HG03025 (cell line): Measurements from ENCODE around the gene NXN.
"Not testable (repeated sequence)": the region's sequence is repeated elsewhere in the genome, so short reads cannot be mapped to it uniquely, and the experiment has no call there.

Source experiments
- ATAC-seq: cut with Tn5 transposase; IDR thresholded peaks from one replicate; pipeline ENCODE4 v1.9.1; 2021; ENCODE audit warnings: mild to moderate bottlenecking, moderate library complexity; ENCODE audit not compliant: unreplicated experiment, low FRiP score

The NXN gene

GRCh38 chr17:924306-924705 lies 55.3 kb downstream of the NXN start:
- ATAC-seq: not testable (repeated sequence)

GRCh38 chr17:923633-924032 lies 55.9 kb downstream of the NXN start:
- ATAC-seq: no peak

GRCh38 chr17:921161-921560 lies 58.4 kb downstream of the NXN start:
- ATAC-seq: no peak

- no peak for ATAC-seq
These were observed 59.4 kb downstream of the NXN start for GRCh38 chr17:920190-920589.

- no peak for ATAC-seq
These were observed 61.4 kb downstream of the NXN start for GRCh38 chr17:917941-918740.

GRCh38 chr17:917391-917811 lies 62.2 kb downstream of the NXN start:
- no peak for ATAC-seq

- ATAC-seq: no peak
These were observed 63.3 kb downstream of the NXN start for GRCh38 chr17:916315-916714.

GRCh38 chr17:915538-916201 lies 63.9 kb downstream of the NXN start:
- ATAC-seq: no peak

GRCh38 chr17:914561-914960 lies 65.0 kb downstream of the NXN start:
- no peak for ATAC-seq

GRCh38 chr17:913207-913606 lies 66.4 kb downstream of the NXN start:
- ATAC-seq: no peak

GRCh38 chr17:909642-910323 lies 69.8 kb downstream of the NXN start:
- no peak for ATAC-seq

- no peak for ATAC-seq
These were observed 71.9 kb downstream of the NXN start for GRCh38 chr17:907725-908124.

GRCh38 chr17:905708-906107 lies 73.9 kb downstream of the NXN start:
- not testable (repeated sequence) for ATAC-seq

GRCh38 chr17:903691-904481 lies 75.7 kb downstream of the NXN start:
- no peak for ATAC-seq

- ATAC-seq: no peak
These were observed 77.1 kb downstream of the NXN start for GRCh38 chr17:902463-902862.

GRCh38 chr17:901964-902363 lies 77.6 kb downstream of the NXN start:
- no peak for ATAC-seq

- ATAC-seq: no peak
These were observed 78.2 kb downstream of the NXN start for GRCh38 chr17:901191-901950.

GRCh38 chr17:900336-900934 lies 79.1 kb downstream of the NXN start:
- ATAC-seq: no peak

- no peak for ATAC-seq
These were observed 81.5 kb downstream of the NXN start for GRCh38 chr17:897970-898619.
